HG02571 (cell line): ENCODE measurements around the gene MSANTD1.

Experiments used
- ATAC-seq: cut with Tn5 transposase; IDR thresholded peaks from one replicate; pipeline ENCODE4 v1.9.1; 2021; ENCODE audit warnings: mild to moderate bottlenecking, moderate library complexity; ENCODE audit not compliant: unreplicated experiment

MSANTD1 gene

GRCh38 chr4:3215733-3216132, 33.2 kb upstream of the MSANTD1 start:
- ATAC-seq, result no peak

- no peak for ATAC-seq
These were observed 31.7 kb upstream of the MSANTD1 start for GRCh38 chr4:3217266-3217665.

- no peak for ATAC-seq
These were observed 31.2 kb upstream of the MSANTD1 start for GRCh38 chr4:3217771-3218170.

- ATAC-seq, result no peak
These were observed 29.9 kb upstream of the MSANTD1 start for GRCh38 chr4:3218824-3219760.

GRCh38 chr4:3219761-3220475, 29.0 kb upstream of the MSANTD1 start:
- ATAC-seq, result no peak

GRCh38 chr4:3220476-3221183, 28.3 kb upstream of the MSANTD1 start:
- no peak for ATAC-seq

GRCh38 chr4:3221184-3221494, 27.8 kb upstream of the MSANTD1 start:
- no peak for ATAC-seq

- ATAC-seq, result no peak
These were observed 27.0 kb upstream of the MSANTD1 start for GRCh38 chr4:3221996-3222395.

- ATAC-seq, result no peak
These were observed 25.6 kb upstream of the MSANTD1 start for GRCh38 chr4:3223346-3223745.

GRCh38 chr4:3223956-3224748, 24.8 kb upstream of the MSANTD1 start:
- no peak for ATAC-seq

- ATAC-seq, result no peak
These were observed 23.7 kb upstream of the MSANTD1 start for GRCh38 chr4:3225071-3225850.

GRCh38 chr4:3225936-3226335, 23.0 kb upstream of the MSANTD1 start:
- no peak for ATAC-seq

GRCh38 chr4:3226467-3226866, 22.5 kb upstream of the MSANTD1 start:
- no peak for ATAC-seq

GRCh38 chr4:3226944-3227343, 22.0 kb upstream of the MSANTD1 start:
- ATAC-seq, result no peak

GRCh38 chr4:3227878-3228675, 20.9 kb upstream of the MSANTD1 start:
- ATAC-seq, result no peak

- ATAC-seq, result no peak
These were observed 20.1 kb upstream of the MSANTD1 start for GRCh38 chr4:3228881-3229280.

GRCh38 chr4:3229328-3229727, 19.6 kb upstream of the MSANTD1 start:
- ATAC-seq, result no peak

- ATAC-seq, result no peak
These were observed 19.0 kb upstream of the MSANTD1 start for GRCh38 chr4:3229964-3230363.

GRCh38 chr4:3231471-3231870, 17.5 kb upstream of the MSANTD1 start:
- ATAC-seq, result no peak
